Measurements from ENCODE around the gene TSKU. TPM values are rescaled to one million over a fixed set of nuclear protein-coding genes. Genes with fewer than 3 reads are reported as not detected.

Gene TSKU
- total RNA-seq, 1 experiment from 2014 or later, result 40.6 TPM

- H3K4me3 Mint-ChIP-seq (ENCODE audit: unreplicated experiment), result no peak overlapping the region
- no peak overlapping the region for H3K27ac Mint-ChIP-seq (ENCODE audit: unreplicated experiment)
- no peak for DNase-seq
Measured at GRCh38 chr11:76734456-76735420, 48.4 kb upstream of the TSKU start.

GRCh38 chr11:76735841-76736240, 47.3 kb upstream of the TSKU start:
- no peak for TF ChIP-seq CTCF (IDR thresholded peaks at IDR 0.05; ENCODE audit: insufficient read depth in 1 of 2, low read depth in 1 of 2, low read length in 1 of 2, severe bottlenecking in 1 of 2, unreplicated experiment in 1 of 2)
- Mint-ChIP-seq H3K4me1 (ENCODE audit: low read depth, unreplicated experiment) (peaks cover 9% of the 10 kb centered on the region), H3K9me3 (ENCODE audit: unreplicated experiment) (no peaks in the 10 kb centered on the region), H3K27me3 (ENCODE audit: insufficient read depth, unreplicated experiment) (no peaks in the 10 kb centered on the region), H3K36me3 (ENCODE audit: insufficient read depth, unreplicated experiment) (no peaks in the 10 kb centered on the region), H3K27ac (ENCODE audit: unreplicated experiment) (no peak overlapping the region), H3K4me3 (ENCODE audit: unreplicated experiment) (no peak overlapping the region)
- no TSS peak for BruUV-seq (replicated peaks)
- ChIA-PET CTCF (interaction anchor here (0.9 to 3.1 kb wide), 5 partner anchors 14 to 310 kb away, joined by 3 to 132 read pairs (median 3); partner anchors contain the start of gene TSKU), POLR2A (no interaction called here)
- Histone ChIP-seq H3K4me1 (peaks cover 11% of the 10 kb centered on the region), H3K27me3 (replicated peaks; ENCODE audit: control insufficient read depth, insufficient read depth, low read length) (no peaks in the 10 kb centered on the region), H3K36me3 (ENCODE audit: control insufficient read depth, insufficient read depth, low read length) (no peaks in the 10 kb centered on the region), H3K4me3 (ENCODE audit: low read depth, low read length) (no peak overlapping the region), H3K9me3 (no peaks in the 10 kb centered on the region)
- DNase-seq, result no peak
- intact Hi-C loops (cut with micrococcal nuclease; ENCODE audit: unreplicated experiment), result loop anchor here (2.0 kb wide), 1 partner anchor 47 kb away; the partner anchor contains the start of gene TSKU

More at GRCh38 chr11:76734456-76735420, 48.4 kb upstream of the TSKU start:
- Mint-ChIP-seq H3K36me3 (ENCODE audit: insufficient read depth, unreplicated experiment) (no peaks in the 10 kb centered on the region), H3K9me3 (ENCODE audit: unreplicated experiment) (no peaks in the 10 kb centered on the region), H3K4me1 (ENCODE audit: low read depth, unreplicated experiment) (peaks cover 9% of the 10 kb centered on the region), H3K27me3 (ENCODE audit: insufficient read depth, unreplicated experiment) (no peaks in the 10 kb centered on the region)
- ChIA-PET POLR2A (interaction anchor here (0.6 to 1.0 kb wide), 2 partner anchors 186 to 356 kb away, joined by 3 to 4 read pairs; no protein-coding TSS in a partner anchor), CTCF (interaction anchor here (0.5 to 3.1 kb wide), 41 partner anchors 9 to 637 kb away, joined by 3 to 132 read pairs (median 4); partner anchors contain the start of genes CAPN5 and TSKU)
- no peak overlapping the region for H3K4me3 ChIP-seq (ENCODE audit: low read depth, low read length)
- intact Hi-C loops (cut with micrococcal nuclease; ENCODE audit: unreplicated experiment), result loop anchor here (1.0 to 5.0 kb wide), 6 partner anchors 48 to 358 kb away; partner anchors contain the start of gene TSKU
- H3K9me3 ChIP-seq, result no peaks in the 10 kb centered on the region
- H3K36me3 ChIP-seq (ENCODE audit: control insufficient read depth, insufficient read depth, low read length), result no peaks in the 10 kb centered on the region
- H3K4me1 ChIP-seq, result peaks cover 11% of the 10 kb centered on the region
- no peaks in the 10 kb centered on the region; the same call in 1 of the 2 replicates for H3K27me3 ChIP-seq (replicated peaks; ENCODE audit: control insufficient read depth, insufficient read depth, low read length)
- BruUV-seq (replicated peaks), result no TSS peak
- no peak for TF ChIP-seq CTCF (IDR thresholded peaks at IDR 0.05; ENCODE audit: insufficient read depth in 1 of 2, low read depth in 1 of 2, low read length in 1 of 2, severe bottlenecking in 1 of 2, unreplicated experiment in 1 of 2)

GRCh38 chr11:76736266-76736665, 46.9 kb upstream of the TSKU start:
- no peak for DNase-seq
- ChIA-PET CTCF (interaction anchor here (0.9 to 3.1 kb wide), 3 partner anchors 15 to 309 kb away, joined by 3 to 132 read pairs (median 8); no protein-coding TSS in a partner anchor), POLR2A (no interaction called here)
- H3K4me3 ChIP-seq (ENCODE audit: low read depth, low read length), result no peak overlapping the region
- Mint-ChIP-seq H3K27ac (ENCODE audit: unreplicated experiment) (no peak overlapping the region), H3K4me3 (ENCODE audit: unreplicated experiment) (no peak overlapping the region), H3K4me1 (ENCODE audit: low read depth, unreplicated experiment) (peaks cover 9% of the 10 kb centered on the region), H3K9me3 (ENCODE audit: unreplicated experiment) (no peaks in the 10 kb centered on the region), H3K36me3 (ENCODE audit: insufficient read depth, unreplicated experiment) (no peaks in the 10 kb centered on the region), H3K27me3 (ENCODE audit: insufficient read depth, unreplicated experiment) (no peaks in the 10 kb centered on the region)
- no peaks in the 10 kb centered on the region for H3K9me3 ChIP-seq
- H3K27me3 ChIP-seq (replicated peaks; ENCODE audit: control insufficient read depth, insufficient read depth, low read length), result no peaks in the 10 kb centered on the region
- intact Hi-C loops (cut with micrococcal nuclease; ENCODE audit: unreplicated experiment), result no loop called here
- H3K36me3 ChIP-seq (ENCODE audit: control insufficient read depth, insufficient read depth, low read length), result no peaks in the 10 kb centered on the region
- BruUV-seq (replicated peaks), result no TSS peak
- no peak for TF ChIP-seq CTCF (IDR thresholded peaks at IDR 0.05; ENCODE audit: insufficient read depth in 1 of 2, low read depth in 1 of 2, low read length in 1 of 2, severe bottlenecking in 1 of 2, unreplicated experiment in 1 of 2)
- peaks cover 11% of the 10 kb centered on the region for H3K4me1 ChIP-seq

Measured in Caco-2 (cell line).